Ramos (cell line): ENCODE data around the gene GAS7.

Experiments used
- in situ Hi-C: fragments of 300-500 bp; cut with MboI; formaldehyde crosslinking; loops from one replicate; pipeline ENCODE4 v1.14.3; 2022; ENCODE audit warnings: low sequenced_read_pairs; ENCODE audit not compliant: unreplicated experiment

GAS7 gene

DNA sequence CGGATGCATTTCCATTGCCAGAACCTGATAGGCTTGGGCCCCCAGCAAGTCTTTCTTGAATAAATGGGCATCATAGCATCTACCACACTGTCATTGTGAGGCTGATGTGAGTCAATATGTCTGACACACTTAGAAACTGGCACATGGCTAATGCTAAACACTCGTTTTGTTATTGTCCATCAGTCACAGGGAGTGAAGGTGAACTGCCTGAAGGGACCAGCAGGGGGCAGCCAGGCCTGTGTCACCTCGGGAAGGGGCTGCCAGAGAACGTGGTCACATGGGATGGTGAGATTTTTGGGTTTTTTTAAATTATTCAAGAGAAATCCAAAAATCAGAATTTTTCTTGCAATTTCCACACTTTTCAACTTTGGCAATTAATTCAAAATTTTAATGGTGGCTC lies 292.5 kb downstream of the GAS7 start:
- in situ Hi-C loops: no loop called here

DNA sequence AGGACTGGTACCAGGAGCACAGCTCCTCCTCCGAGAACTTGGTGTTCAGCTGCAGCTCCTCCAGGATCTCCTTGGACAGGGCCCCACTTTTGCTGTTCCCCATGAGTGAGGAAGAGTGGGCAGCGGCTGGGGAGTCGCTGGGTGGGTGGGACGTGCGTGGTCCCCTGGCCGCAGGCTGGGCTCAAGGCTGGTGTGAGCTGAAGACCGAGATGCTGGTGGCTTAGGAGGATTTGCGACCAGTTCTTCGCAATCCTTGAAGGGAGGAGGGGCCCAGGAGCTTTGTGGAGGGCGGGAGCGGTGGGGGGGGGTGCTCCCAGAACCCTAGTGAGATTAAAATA lies 293.4 kb downstream of the GAS7 start, which contains the start of gene RCVRN:
TSS of gene RCVRN (minus strand) at position 194 of the 338 bp plus-strand sequence. CDS start at position 103, 91 bp downstream.
- in situ Hi-C loops: no loop called here

DNA sequence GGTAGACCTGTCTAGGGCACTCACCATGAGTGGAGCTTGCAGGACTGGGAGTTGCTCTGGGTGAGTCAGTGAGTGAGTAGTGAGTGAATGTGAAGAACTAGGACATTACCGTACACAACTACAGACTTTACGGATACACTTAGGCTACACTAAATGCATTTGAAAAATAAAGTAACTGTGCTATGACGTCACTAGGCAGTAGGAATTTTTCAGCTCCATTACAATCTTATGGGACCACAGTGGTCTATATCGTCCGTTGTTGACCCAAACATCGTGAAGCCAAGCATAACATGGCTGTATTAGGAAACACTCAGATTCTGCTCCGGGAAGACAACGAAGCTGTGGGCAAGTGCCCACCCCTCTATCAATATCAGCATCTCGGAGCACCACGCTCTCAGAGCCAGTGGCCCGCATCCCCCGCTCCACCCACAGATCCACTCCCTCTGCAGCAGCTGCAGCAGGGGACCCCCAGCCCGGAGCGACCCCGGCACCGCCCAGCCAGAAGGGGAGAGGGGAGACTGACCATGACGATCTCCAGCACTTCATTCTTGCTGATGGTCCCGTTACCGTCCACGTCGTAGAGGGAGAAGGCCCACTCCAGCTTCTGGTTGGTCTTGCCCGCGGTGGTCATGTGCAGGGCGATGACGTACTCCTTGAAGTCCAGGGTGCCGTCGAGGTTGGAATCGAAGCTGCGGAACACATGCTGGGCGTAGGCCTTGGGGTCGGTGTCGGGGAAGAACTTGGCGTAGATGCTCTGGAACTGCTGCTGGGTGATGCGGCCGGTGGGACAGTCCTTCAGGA lies 293.9 kb downstream of the GAS7 start:
- in situ Hi-C loops: no loop called here

DNA sequence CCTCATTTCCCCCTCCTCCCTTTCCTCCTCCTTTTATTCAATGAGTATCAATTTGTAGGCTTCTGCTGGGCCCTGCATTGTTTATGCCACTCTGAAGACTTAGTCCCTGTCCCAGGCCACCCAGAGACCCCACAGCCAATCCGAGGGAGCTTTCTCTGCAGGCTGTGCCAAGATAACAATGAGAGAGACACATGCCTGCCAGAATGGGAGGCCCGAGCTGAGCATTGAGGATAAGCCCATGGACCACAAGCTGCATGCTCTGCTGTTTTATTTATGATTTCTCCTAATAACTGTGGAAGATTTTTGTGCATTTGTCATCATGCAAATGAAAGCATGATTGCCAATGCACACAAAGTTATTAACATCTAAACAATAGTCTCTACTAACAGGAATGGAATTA lies 296.3 kb downstream of the GAS7 start:
- in situ Hi-C loops: no loop called here

DNA sequence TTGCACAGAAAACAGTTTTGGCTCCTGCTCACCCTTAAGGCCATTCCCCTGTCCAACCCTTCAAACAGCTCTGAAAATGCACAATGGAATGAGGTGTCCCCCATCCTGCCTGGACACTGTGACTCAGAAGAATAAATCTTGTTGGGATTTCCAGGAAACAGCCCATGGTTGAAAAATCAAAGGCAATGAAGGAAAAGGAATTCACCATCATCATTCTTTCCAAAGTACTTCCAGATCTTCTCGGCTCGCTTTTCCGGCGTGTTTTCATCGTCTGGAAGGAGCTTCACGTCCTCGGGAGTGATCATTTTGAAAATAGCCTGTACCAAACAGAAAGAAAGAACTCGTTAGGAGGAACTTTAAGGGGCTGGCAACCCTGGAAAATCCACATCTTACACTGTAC lies 297.6 kb downstream of the GAS7 start:
- in situ Hi-C loops: no loop called here

DNA sequence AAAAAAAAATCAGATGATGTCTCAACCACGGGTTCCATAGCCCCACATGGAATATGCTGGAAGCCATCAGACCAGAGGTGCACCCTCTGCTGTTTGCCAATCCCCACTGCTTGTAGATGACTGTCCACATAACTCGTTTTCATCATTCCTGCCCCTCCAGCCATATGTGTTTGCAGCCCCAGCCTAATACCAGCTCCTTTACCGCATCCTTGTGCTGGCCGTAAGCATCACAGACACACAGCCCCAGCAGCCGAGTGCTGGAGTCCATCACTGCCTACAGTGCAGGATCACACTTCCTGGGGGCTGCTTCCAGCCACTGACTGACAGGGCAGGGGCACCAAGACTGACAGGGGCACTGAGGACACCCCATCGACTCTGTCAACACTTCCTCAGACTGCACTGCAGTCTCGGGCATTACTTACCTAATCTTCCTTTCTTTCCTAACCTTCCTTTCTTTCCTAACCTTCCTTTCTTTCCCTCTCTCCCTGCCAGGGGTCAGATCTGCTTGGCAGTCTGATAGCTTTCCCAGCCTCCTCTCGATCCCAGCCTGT lies 298.3 kb downstream of the GAS7 start:
- in situ Hi-C loops: no loop called here

DNA sequence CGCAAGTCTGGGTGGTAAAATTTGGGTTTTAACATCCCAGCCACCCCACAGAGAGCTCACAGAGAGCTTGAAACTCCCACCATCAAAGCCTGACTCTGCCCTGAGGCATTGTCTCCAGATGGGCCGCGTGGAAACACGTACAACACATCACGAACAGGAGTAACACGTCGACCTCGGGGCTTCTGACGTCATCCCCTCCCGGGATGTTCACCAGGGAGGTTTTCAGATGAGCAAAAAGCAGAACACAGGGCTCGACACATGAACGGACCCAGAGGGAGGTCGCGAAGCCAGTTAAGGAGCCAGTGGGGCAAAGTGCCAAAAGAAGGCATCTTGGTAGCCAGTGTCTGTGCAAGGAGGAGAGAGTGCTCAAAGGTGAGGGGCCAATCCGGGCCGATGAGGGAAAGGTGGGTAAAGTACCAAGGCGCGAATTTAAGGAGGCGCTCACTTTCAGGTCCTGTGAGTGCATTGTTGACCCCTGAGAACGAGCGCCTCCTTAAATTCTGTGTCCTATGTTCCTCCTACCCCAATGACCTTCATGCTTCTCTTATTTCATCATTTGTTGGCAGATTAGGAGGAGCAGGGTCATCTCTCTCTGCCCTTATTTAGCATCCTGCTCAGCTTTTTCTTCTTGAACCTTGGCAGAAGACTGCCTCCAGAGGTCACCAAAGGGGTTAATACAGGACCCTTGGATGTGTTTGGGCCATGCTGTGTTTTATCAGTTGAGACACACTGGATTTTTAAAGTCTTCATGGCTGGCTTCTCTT lies 298.9 kb downstream of the GAS7 start:
- in situ Hi-C loops: no loop called here

DNA sequence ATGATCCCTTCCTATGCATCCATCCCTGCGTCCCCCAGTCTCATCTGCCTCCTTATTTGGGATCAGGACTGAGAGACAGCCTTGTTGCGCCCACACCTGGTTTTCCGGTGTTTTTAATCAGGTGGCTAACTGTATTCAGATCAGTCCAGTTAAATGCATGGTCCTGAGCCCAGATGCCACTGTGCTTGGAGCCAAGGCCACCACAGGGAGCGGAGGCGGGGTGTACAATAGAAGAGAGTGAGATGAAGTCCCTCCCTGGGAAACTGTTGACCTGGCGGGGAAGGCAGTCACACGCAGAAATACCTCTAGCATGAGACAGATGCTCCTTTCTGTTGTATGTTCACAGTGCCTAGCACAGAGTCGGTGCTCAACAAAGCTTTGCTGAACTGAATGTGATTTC lies 299.6 kb downstream of the GAS7 start:
- in situ Hi-C loops: no loop called here

DNA sequence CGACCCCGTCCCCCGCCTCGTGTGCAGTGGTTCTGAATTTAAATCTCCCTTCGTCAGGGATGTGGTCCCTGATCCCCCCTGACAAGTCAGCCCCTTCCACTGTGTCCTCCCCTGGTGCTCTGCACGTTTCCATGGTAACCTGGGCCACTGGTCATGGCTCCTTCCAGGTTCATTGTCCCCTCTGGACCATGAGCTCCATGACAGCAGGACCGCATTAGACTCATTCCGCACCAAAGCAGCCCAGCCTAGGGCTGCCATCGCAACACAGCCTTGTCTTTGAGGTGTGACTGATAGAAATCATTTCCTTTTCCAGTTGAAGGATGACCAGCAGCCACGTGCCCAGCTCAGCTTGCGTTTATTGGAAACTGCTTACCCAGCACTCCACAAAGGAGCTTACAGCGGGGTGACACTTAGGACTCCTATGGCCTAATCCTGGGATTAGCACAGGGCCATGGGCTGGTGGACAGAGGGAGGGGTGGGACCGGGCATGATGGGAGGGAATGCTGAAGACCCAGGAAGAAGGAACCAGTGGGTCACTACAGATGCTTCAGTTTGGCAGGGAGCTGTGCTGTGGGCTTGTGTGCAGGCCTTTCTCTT lies 300.9 kb downstream of the GAS7 start:
- in situ Hi-C loops: no loop called here

DNA sequence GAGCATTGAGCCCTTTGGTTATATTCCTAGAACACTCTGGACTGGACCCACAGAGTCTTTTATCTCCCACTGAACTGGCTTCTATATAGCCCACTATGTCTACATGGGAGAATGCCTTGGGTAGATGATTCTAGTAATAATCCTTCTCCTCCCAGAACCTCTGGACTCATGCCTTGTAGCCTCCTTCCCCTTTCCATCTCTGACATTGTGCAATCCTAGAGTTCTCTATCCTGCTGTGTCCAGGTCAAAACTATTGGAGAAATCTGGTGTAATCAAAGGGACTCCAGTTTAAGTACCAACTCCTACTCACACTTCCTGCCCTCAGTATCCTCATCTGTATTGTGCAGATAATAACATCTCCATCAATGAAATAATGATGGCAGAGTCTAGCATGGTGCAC lies 302.5 kb downstream of the GAS7 start:
- in situ Hi-C loops: no loop called here

DNA sequence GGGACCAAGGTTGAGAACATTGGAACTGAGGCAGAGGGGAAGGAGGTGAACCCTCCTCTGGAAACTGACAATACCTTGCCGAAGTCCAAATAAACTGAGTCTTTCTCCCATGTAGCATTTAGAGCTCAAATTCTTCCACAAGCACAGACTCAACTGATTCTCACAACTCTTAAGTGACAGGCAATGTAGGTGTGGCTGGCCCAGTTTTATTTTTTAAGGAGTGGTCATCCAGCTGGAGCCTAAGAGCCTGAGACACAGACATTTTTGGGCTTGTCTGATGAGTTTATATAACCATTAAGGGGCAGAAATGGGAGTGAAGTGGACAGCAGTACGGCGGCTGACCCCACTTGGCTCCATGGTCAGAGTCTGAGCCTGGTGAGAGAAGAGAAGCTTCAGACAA lies 304.2 kb downstream of the GAS7 start:
- in situ Hi-C loops: no loop called here

DNA sequence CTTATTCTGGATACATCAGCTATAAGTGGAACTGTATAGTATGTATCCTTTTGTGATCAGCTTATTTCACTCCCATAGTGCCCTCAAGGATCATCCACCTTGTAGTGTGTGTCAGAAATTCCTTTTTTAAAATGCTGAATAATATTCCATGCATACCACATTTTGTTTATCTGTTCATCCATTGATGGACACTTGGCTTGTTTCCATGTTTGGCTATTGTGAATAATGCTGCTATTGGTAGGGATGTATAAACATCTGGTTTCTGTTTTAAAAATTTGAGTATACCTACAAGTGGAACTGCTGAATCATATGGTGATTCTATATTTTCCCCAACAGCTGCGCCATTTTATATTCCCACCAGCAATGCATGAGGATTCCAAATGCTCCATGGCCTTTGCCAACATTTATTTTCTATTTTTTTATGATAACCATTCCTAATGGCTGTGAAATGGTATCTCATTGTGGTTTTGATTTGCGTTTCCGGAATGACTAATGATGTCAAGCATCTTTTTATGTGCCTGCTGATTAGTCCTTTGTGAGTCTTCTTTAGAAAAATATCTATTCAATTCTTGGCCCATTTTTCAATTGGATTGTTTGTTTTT lies 304.9 kb downstream of the GAS7 start:
- in situ Hi-C loops: no loop called here

DNA sequence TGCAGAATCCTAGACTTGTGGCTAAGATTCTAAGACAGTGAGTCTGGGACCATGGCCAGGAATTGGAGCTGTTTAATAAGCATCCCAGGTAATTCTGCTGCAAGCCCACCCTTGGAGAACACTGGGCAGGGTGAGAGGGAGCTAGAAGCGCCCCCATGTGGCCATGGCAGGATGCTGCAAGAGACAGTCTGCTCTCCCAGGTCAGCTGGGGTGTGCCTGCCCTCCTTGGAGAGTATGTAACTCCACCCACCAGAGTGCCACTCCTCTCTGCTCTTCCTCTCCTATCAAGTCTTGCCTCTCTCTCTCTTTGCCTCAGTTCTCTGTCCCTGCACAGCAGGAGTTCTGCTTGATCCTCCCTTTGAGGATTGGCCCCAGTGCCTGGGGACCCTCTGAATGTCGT lies 308.3 kb downstream of the GAS7 start:
- in situ Hi-C loops: no loop called here

DNA sequence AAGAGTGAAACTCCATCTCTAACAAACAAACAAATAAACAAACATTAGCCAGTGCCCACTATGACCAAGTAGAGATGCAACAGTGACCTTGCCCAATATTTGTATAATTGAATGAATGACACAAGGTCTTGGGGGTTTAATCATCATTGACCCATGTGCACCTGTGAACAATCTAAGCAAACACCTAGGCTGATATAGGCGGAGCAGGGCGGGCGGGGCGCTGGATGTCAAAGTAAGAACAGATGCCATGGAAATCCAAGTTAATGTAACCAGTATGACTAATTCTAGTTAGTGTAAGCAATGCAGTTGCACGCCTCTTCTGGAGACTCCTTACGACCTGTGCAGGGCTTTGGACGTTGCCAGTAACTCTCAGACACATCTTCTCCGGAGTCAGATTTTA lies 310.9 kb downstream of the GAS7 start:
- in situ Hi-C loops: no loop called here

DNA sequence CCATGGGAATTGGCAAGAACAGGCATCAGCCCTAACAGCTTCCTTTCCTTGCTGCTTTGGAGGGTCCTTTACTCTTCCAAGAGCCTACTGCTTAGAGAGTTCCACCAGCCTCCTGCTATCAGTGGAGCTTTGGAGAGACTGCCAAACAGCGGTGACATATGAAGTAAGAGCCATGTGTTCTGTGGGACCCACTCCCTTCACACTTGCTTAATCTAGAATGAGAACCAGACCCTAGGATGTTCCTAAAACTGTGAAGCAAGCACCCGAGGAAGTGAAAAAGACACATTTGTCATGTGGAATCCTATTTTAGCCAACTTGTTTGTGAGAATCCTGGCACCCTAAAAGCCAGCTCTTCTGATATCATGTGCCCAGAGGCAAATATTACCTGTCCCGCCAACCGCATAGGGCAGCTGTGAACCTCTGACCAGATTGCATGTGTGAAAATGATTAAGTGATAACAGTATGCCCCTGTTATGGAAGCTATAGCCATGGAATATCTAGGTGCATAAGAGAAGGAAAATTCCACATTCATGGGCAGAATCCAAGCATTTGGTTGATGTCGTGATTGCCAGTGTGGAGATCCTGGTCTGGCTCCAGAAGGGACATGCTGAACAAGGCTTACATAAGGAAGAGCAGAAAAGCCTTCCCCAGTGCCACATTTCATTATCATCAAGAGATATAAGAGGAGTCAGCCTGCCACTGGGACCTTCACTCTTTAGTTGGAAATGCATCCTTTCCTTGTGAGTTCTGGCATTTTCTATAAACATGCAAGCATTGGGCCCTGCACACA lies 312.1 kb downstream of the GAS7 start:
- in situ Hi-C loops: no loop called here

DNA sequence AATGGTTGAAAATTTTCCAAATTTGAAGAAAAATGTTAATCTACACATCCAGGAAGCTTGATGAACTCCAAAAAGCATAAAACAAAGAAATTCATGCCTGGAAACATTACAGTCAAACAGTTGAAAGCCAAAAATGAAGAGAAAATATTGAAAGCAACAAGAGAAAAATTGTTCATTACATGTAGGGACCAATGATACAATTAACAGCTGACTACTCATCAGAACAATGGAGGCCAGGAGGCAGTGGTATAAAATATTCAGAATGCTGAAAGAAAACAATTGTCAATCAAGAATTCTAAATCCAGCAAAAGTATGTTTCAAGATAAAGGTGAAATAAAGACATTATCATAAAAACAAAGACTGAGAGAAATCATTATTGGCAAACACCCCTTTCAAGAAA lies 315.0 kb downstream of the GAS7 start:
- in situ Hi-C loops: no loop called here

DNA sequence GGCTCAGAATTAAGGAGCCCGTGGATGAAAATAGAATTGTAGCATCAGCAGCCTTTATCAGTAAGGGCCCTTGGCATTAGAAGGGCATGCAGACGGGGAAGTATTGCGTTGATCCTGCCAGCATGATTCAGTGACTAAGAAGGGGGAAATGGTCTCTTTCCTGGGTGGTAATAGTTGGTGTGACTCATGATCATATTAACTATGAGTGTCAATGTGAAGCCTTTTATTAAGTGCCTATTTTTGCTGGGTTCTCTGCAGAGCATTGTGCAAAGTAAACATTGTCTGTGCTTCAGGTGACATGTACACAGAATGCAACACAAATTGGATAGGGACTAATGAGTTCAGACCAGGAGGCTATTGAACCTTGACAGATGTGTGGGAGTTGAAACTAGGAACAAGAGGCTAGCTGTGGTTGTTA lies 317.8 kb downstream of the GAS7 start:
- in situ Hi-C loops: no loop called here

DNA sequence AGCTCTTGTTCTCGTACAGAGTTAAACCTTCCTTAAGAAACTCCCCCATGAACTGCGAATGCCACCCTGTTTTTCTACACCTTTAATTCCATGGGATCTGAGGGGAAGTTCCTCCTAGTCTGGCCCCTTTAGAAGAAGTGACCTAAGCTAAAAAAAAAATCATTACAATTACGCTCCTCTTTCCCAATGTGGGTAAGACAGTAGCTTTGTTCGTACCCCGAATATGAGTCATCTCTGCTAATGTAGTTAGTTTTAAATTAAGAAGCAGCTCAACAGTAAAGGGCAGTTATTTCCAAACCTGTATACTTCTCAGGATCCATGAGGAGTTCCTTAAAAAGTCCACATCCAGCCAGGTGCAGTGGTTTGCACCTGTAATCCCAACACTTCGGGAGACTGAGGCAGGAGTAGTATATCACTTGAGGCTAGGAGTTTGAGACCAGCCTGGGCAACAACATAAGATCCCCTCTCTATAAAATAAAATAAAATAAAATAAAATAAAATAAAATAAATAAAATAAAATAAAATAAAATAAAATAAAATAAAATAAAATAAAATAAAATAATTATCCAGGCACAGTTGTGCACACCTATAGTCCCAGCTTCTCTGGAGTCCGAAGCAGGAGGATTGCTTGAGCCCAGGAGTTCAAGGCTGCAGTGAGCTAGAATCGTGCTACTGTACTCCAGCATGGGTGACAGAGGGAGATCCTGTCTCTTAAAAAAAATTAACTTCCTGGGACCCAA lies 319.4 kb downstream of the GAS7 start:
- in situ Hi-C loops: no loop called here

DNA sequence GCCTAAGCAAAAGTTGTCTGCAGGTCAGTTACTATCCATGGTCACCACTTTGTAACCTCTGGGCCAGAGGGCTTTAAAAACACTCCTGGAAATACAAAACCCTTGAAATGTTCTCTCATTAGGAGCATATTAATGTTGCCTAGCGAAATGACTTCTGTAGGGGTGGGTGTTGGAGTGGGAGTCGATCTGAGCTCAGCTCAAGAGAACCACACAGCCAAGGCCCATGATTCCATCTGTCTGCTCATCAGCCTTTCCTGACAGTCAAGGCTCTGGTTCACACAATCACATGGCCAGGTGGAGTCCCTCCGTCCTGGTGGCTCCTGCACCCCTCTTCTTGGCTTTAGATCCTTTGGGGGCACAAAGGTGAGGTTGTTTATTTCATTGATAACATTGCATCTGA lies 320.1 kb downstream of the GAS7 start:
- in situ Hi-C loops: no loop called here
